GM04503 (cell line): ENCODE data around the gene KIR2DL4.
"Not testable (repeated sequence)": the region's sequence is repeated elsewhere in the genome, so short reads cannot be mapped to it uniquely, and the experiment has no call there.

Source experiments
- DNase-seq: peaks from one replicate; pipeline ENCODE4 v3.0.0-alpha.2; 2012; ENCODE audit warnings: low read depth

KIR2DL4 gene

GRCh38 chr19:54804571-54804970, 1.2 kb downstream of the KIR2DL4 start:
- no peak for DNase-seq

- DNase-seq = no peak
These were observed 2.5 kb downstream of the KIR2DL4 start for GRCh38 chr19:54805665-54806515.

GRCh38 chr19:54806516-54806838, 3.1 kb downstream of the KIR2DL4 start:
- DNase-seq = no peak

- not testable (repeated sequence) for DNase-seq
These were observed 11.2 kb downstream of the KIR2DL4 start for GRCh38 chr19:54814571-54814970.

GRCh38 chr19:54816251-54816650, 12.8 kb downstream of the KIR2DL4 start, which contains the start of gene KIR3DL1:
Gene KIR3DL1 (plus strand): TSS chr19:54816468.
- DNase-seq = not testable (repeated sequence)

GRCh38 chr19:54817670-54818536, 14.5 kb downstream of the KIR2DL4 start:
- DNase-seq = no peak

- DNase-seq = not testable (repeated sequence)
These were observed 21.0 kb downstream of the KIR2DL4 start for GRCh38 chr19:54824416-54824815.

- DNase-seq = not testable (repeated sequence)
These were observed 21.9 kb downstream of the KIR2DL4 start for GRCh38 chr19:54825326-54825725.

GRCh38 chr19:54828064-54828463, 24.7 kb downstream of the KIR2DL4 start:
- not testable (repeated sequence) for DNase-seq

- not testable (repeated sequence) for DNase-seq
These were observed 29.1 kb downstream of the KIR2DL4 start, which contains the start of gene KIR2DS4 for GRCh38 chr19:54832496-54832895. Gene KIR2DS4 (plus strand): TSS chr19:54832676.

- DNase-seq = not testable (repeated sequence)
These were observed 31.7 kb downstream of the KIR2DL4 start for GRCh38 chr19:54835126-54835525.

- not testable (repeated sequence) for DNase-seq
These were observed 34.1 kb downstream of the KIR2DL4 start for GRCh38 chr19:54837522-54837921.

GRCh38 chr19:54843171-54843570, 39.8 kb downstream of the KIR2DL4 start:
- DNase-seq = not testable (repeated sequence)

- DNase-seq = not testable (repeated sequence)
These were observed 46.7 kb downstream of the KIR2DL4 start, which contains the start of gene KIR3DL2 for GRCh38 chr19:54850061-54850640. Gene KIR3DL2 (plus strand): TSS chr19:54850443. CDS start chr19:54850476, 33 bp downstream.

- no peak for DNase-seq
These were observed 47.5 kb downstream of the KIR2DL4 start for GRCh38 chr19:54850930-54851329.

- no peak for DNase-seq
These were observed 47.9 kb downstream of the KIR2DL4 start for GRCh38 chr19:54851353-54851752.

GRCh38 chr19:54855241-54855640, 51.8 kb downstream of the KIR2DL4 start:
- not testable (repeated sequence) for DNase-seq

- not testable (repeated sequence) for DNase-seq
These were observed 55.1 kb downstream of the KIR2DL4 start for GRCh38 chr19:54858476-54858875.

- DNase-seq = not testable (repeated sequence)
These were observed 56.0 kb downstream of the KIR2DL4 start for GRCh38 chr19:54859421-54859820.

- not testable (repeated sequence) for DNase-seq
These were observed 60.0 kb downstream of the KIR2DL4 start for GRCh38 chr19:54863459-54863858.
